Loucy (cell line): ENCODE data around the gene CCHCR1.

Experiments used
- EZH2phosphoT487 ChIP-seq: fragments of 200-600 bp; IDR thresholded peaks from 2 replicates; pipeline ENCODE4 v1.6.1; 2018; ENCODE audit warnings: antibody characterized with exemption, mild to moderate bottlenecking, moderate library complexity, borderline replicate concordance
- TF ChIP-seq, protein P1 (sequence below): fragments of 200-600 bp; sonication (generic); conservative IDR thresholded peaks from 2 replicates; pipeline ENCODE4 v1.5.1; 2014; ENCODE audit warnings: mild to moderate bottlenecking, antibody characterized with exemption, low read length

DNA sequence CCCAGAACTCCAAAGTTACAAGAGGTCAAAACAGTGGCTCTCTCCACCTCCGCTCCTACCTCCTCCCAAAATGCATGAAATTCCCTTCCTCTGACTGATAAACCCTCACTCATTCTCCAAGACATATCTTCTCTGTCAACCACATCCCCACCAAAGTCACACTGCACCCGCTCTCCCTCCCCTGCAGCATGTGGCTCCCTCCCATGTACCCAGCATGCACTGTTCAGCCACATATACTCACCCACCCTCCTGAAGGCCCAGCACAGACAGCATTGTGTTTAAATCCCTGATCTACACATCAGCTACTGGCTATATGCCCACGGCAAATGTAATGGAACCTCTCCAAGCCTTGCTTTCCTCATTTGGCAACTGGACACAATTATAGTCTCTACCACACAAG, 18.4 kb upstream of the CCHCR1 start:
- TF ChIP-seq, protein P1, sequence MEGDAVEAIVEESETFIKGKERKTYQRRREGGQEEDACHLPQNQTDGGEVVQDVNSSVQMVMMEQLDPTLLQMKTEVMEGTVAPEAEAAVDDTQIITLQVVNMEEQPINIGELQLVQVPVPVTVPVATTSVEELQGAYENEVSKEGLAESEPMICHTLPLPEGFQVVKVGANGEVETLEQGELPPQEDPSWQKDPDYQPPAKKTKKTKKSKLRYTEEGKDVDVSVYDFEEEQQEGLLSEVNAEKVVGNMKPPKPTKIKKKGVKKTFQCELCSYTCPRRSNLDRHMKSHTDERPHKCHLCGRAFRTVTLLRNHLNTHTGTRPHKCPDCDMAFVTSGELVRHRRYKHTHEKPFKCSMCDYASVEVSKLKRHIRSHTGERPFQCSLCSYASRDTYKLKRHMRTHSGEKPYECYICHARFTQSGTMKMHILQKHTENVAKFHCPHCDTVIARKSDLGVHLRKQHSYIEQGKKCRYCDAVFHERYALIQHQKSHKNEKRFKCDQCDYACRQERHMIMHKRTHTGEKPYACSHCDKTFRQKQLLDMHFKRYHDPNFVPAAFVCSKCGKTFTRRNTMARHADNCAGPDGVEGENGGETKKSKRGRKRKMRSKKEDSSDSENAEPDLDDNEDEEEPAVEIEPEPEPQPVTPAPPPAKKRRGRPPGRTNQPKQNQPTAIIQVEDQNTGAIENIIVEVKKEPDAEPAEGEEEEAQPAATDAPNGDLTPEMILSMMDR: no peak
- TF ChIP-seq EZH2phosphoT487: no peak
